ENCODE results near the gene DPF3.

DNA sequence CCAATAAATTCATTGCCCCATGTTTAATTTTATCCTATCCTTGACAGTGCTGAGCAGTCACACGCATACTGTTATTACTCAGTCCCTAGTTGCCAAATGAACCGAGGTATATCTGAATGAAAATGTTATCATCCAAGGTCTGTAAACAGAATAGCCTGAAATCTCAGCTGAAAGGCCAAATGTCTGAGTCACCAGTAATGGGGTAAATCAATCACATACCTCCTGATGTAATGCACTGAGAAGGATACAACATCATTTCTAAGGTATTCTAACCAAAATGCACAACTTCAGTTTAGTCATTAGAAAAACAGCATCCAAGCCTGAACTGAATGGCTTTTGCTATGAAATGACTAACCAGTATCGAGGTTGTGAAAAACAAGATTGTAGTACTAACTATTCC, 228.6 kb downstream of the DPF3 start:
- TF ChIP-seq POLR2A (IDR thresholded peaks at IDR 0.05) (no peak), EP300 (IDR thresholded peaks at IDR 0.05) (no peak)
- TF ChIP-seq, protein P1, sequence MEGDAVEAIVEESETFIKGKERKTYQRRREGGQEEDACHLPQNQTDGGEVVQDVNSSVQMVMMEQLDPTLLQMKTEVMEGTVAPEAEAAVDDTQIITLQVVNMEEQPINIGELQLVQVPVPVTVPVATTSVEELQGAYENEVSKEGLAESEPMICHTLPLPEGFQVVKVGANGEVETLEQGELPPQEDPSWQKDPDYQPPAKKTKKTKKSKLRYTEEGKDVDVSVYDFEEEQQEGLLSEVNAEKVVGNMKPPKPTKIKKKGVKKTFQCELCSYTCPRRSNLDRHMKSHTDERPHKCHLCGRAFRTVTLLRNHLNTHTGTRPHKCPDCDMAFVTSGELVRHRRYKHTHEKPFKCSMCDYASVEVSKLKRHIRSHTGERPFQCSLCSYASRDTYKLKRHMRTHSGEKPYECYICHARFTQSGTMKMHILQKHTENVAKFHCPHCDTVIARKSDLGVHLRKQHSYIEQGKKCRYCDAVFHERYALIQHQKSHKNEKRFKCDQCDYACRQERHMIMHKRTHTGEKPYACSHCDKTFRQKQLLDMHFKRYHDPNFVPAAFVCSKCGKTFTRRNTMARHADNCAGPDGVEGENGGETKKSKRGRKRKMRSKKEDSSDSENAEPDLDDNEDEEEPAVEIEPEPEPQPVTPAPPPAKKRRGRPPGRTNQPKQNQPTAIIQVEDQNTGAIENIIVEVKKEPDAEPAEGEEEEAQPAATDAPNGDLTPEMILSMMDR (IDR thresholded peaks at IDR 0.05): no peak

Data from suprapubic skin (tissue), 3 donors.